CD4-positive, alpha-beta T cell (primary cell): ENCODE results near the gene FCGR1A. TPM values are rescaled to one million over a fixed set of nuclear protein-coding genes. Genes with fewer than 3 reads are reported as not detected.
"Not testable (repeated sequence)": the region's sequence is repeated elsewhere in the genome, so short reads cannot be mapped to it uniquely, and the experiment has no call there.

Experiments
- ATAC-seq: fragments of 200-7000 bp; cut with Tn5 transposase; one replicate; pipeline ENCODE4 v1.10.0; 2022; ENCODE audit warnings: mild to moderate bottlenecking; ENCODE audit not compliant: poor library complexity
- CTCF ChIA-PET: fragments of 350-600 bp; sonication (Branson Sonifier 250); formaldehyde crosslinking; loops from one replicate; lab custom pipeline; 2021; ENCODE audit warnings: antibody characterized with exemption, inconsistent platforms; lab: Charles Lee
- POLR2A ChIA-PET: fragments of 350-600 bp; sonication (Branson Sonifier 250); formaldehyde crosslinking; loops from one replicate; lab custom pipeline; 2021; ENCODE audit warnings: antibody characterized with exemption, inconsistent platforms; lab: Charles Lee
- DNase-seq, 14 experiments: peaks; one replicate each; pipeline ENCODE4 v3.0.0-alpha.2; 2013 to 2020; ENCODE audit warnings: mixed read lengths in 2 of 14
- H3K27ac ChIP-seq, 2 donors: one replicate each; pipeline versions ENCODE4 v1.5.1 to v1.7.0; 2013; ENCODE audit warnings: low read length in 2 of 2, low read depth in 1 of 2, mild to moderate bottlenecking in 1 of 2
- H3K27me3 ChIP-seq, 2 experiments: 1 replicate in 1 of 2; 2 replicates in 1 of 2; pipeline versions ENCODE4 v1.6.1 to v1.7.0; 2013; ENCODE audit warnings: low read length in 2 of 2, control low read depth in 1 of 2, mild to moderate bottlenecking in 1 of 2, moderate library complexity in 1 of 2; ENCODE audit not compliant: insufficient read depth in 2 of 2, control insufficient read depth in 1 of 2
- H3K36me3 ChIP-seq: one replicate; pipeline ENCODE4 v1.6.1; 2013; ENCODE audit warnings: low read length, control low read depth; ENCODE audit not compliant: insufficient read depth
- H3K4me1 ChIP-seq: one replicate; pipeline ENCODE4 v1.6.1; 2013; ENCODE audit warnings: low read length, control low read depth; ENCODE audit not compliant: insufficient read depth
- H3K4me3 ChIP-seq: one replicate; pipeline ENCODE4 v1.5.1; 2013; ENCODE audit warnings: mild to moderate bottlenecking, low read length, moderate library complexity
- H3K9me3 ChIP-seq, 2 experiments: 1 replicate in 1 of 2; 2 replicates in 1 of 2; pipeline versions ENCODE4 v1.6.1 to v1.7.0; 2013; ENCODE audit warnings: low read length in 2 of 2, mild to moderate bottlenecking in 2 of 2, control low read depth in 1 of 2, moderate library complexity in 1 of 2; ENCODE audit not compliant: control insufficient read depth in 1 of 2, insufficient read depth in 1 of 2
- H3K27ac Mint-ChIP-seq: one replicate; pipeline ENCODE4 v1.8.0; 2020; ENCODE audit warnings: mixed read lengths
- H3K27me3 Mint-ChIP-seq: one replicate; pipeline ENCODE4 v1.8.0; 2021; ENCODE audit warnings: mixed read lengths
- H3K36me3 Mint-ChIP-seq: one replicate; pipeline ENCODE4 v1.8.0; 2021; ENCODE audit warnings: low read depth, mixed read lengths
- H3K4me1 Mint-ChIP-seq: one replicate; pipeline ENCODE4 v1.8.0; 2021; ENCODE audit warnings: low read depth, mixed read lengths
- H3K4me3 Mint-ChIP-seq: one replicate; pipeline ENCODE4 v1.8.0; 2020; ENCODE audit warnings: mild to moderate bottlenecking, mixed read lengths
- H3K9me3 Mint-ChIP-seq: one replicate; pipeline ENCODE4 v1.8.0; 2020; ENCODE audit warnings: mixed read lengths
- intact Hi-C, 2 experiments: fragments of 100-400 bp; cut with DNase I in 1 of 2; cut with micrococcal nuclease in 1 of 2; formaldehyde crosslinking; loops; one replicate each; pipeline versions ENCODE4 v1.15.1 to v1.9.0; 2023 to 2025; cut with DNase I, micrococcal nuclease
- total RNA-seq, 174 experiments: library from RNA in 2 of 174; stranded (reverse) in 2 of 174; gene quantifications; one replicate each; pipeline ENCODE4 v1.2.3 and lab custom pipeline; 2021 to 2026

FCGR1A gene
- total RNA-seq, 2 experiments from 2014 or later: 0.17 TPM; not detected in 1

GRCh38 chr1:149762294-149762693, 20.2 kb upstream of the FCGR1A start:
- H3K4me1 ChIP-seq, H3K27ac Mint-ChIP-seq, CTCF ChIA-PET, H3K36me3 Mint-ChIP-seq, H3K27ac ChIP-seq, POLR2A ChIA-PET, H3K4me3 Mint-ChIP-seq, H3K9me3 Mint-ChIP-seq, DNase-seq, H3K4me3 ChIP-seq, H3K4me1 Mint-ChIP-seq, H3K27me3 ChIP-seq, intact Hi-C loops, H3K36me3 ChIP-seq, H3K27me3 Mint-ChIP-seq, H3K9me3 ChIP-seq, ATAC-seq: not testable (repeated sequence)

GRCh38 chr1:149764087-149764800, 18.2 kb upstream of the FCGR1A start:
- H3K4me1 ChIP-seq, intact Hi-C loops, ATAC-seq, CTCF ChIA-PET, H3K4me3 ChIP-seq, H3K27me3 ChIP-seq, H3K9me3 ChIP-seq, H3K9me3 Mint-ChIP-seq, H3K36me3 Mint-ChIP-seq, H3K4me3 Mint-ChIP-seq, POLR2A ChIA-PET, H3K27me3 Mint-ChIP-seq, H3K27ac Mint-ChIP-seq, H3K36me3 ChIP-seq, DNase-seq, H3K4me1 Mint-ChIP-seq, H3K27ac ChIP-seq: not testable (repeated sequence)

- CTCF ChIA-PET: not testable (repeated sequence)
Measured at GRCh38 chr1:149766241-149766640, 16.3 kb upstream of the FCGR1A start.

GRCh38 chr1:149769216-149769615, 13.3 kb upstream of the FCGR1A start:
- H3K9me3 Mint-ChIP-seq, H3K4me3 ChIP-seq, intact Hi-C loops, DNase-seq, POLR2A ChIA-PET, H3K27ac ChIP-seq, H3K27me3 ChIP-seq, H3K4me1 ChIP-seq, H3K36me3 ChIP-seq, ATAC-seq, H3K36me3 Mint-ChIP-seq, H3K4me1 Mint-ChIP-seq, H3K27ac Mint-ChIP-seq, H3K27me3 Mint-ChIP-seq, H3K9me3 ChIP-seq, H3K4me3 Mint-ChIP-seq, CTCF ChIA-PET: not testable (repeated sequence)

More at GRCh38 chr1:149766241-149766640, 16.3 kb upstream of the FCGR1A start:
- H3K4me1 Mint-ChIP-seq, ATAC-seq, H3K27me3 ChIP-seq, H3K27ac ChIP-seq, H3K36me3 ChIP-seq, H3K27ac Mint-ChIP-seq, H3K27me3 Mint-ChIP-seq, H3K9me3 Mint-ChIP-seq, H3K36me3 Mint-ChIP-seq, H3K4me3 Mint-ChIP-seq, H3K9me3 ChIP-seq, H3K4me1 ChIP-seq, intact Hi-C loops, DNase-seq, POLR2A ChIA-PET, H3K4me3 ChIP-seq: not testable (repeated sequence)

GRCh38 chr1:149770661-149771060, 11.8 kb upstream of the FCGR1A start:
- H3K27ac Mint-ChIP-seq, H3K27me3 ChIP-seq, POLR2A ChIA-PET, H3K36me3 Mint-ChIP-seq, H3K9me3 Mint-ChIP-seq, H3K4me1 ChIP-seq, intact Hi-C loops, CTCF ChIA-PET, H3K9me3 ChIP-seq, H3K4me3 Mint-ChIP-seq, H3K4me1 Mint-ChIP-seq, DNase-seq, H3K4me3 ChIP-seq, H3K36me3 ChIP-seq, ATAC-seq, H3K27me3 Mint-ChIP-seq, H3K27ac ChIP-seq: not testable (repeated sequence)

- H3K27me3 ChIP-seq, H3K4me1 Mint-ChIP-seq, CTCF ChIA-PET, H3K9me3 ChIP-seq, H3K27ac ChIP-seq, H3K36me3 Mint-ChIP-seq, H3K36me3 ChIP-seq, ATAC-seq, H3K4me3 Mint-ChIP-seq, DNase-seq, H3K4me3 ChIP-seq, H3K27ac Mint-ChIP-seq, H3K9me3 Mint-ChIP-seq, H3K27me3 Mint-ChIP-seq, POLR2A ChIA-PET, intact Hi-C loops, H3K4me1 ChIP-seq: not testable (repeated sequence)
Measured at GRCh38 chr1:149771653-149772425, 10.7 kb upstream of the FCGR1A start.
